Hematopoietic multipotent progenitor cell treated with erythropoietin and hydrocortisone succinate and interleukin-3 and kit ligand, for 15 days (in vitro differentiated cells): ENCODE data around the gene PTBP3.
"Not testable (repeated sequence)": the region's sequence is repeated elsewhere in the genome, so short reads cannot be mapped to it uniquely, and the experiment has no call there.

Experiments used
- DNase-seq: peaks from one replicate; pipeline ENCODE4 v3.0.0-alpha.2; 2015; ENCODE audit warnings: low spot score

Gene PTBP3

GRCh38 chr9:112332977-112333638, at the start of gene PTBP3:
TSS of gene PTBP3 (minus strand) at chr9:112333619. CDS start at chr9:112297865, 35,754 bp downstream.
- peak; percentile 74 for DNase-seq

GRCh38 chr9:112382501-112383364, 49.3 kb upstream of the PTBP3 start:
- no peak for DNase-seq

- DNase-seq = no peak
These were observed 48.6 kb upstream of the PTBP3 start for GRCh38 chr9:112382066-112382465.

- DNase-seq = peak; percentile 23
These were observed 47.4 kb upstream of the PTBP3 start for GRCh38 chr9:112380825-112381221.

GRCh38 chr9:112380102-112380824, 46.8 kb upstream of the PTBP3 start, which contains the start of gene HSDL2:
TSS of gene HSDL2 (plus strand) at chr9:112380108. CDS start at chr9:112380164, 56 bp downstream.
- peak; percentile 30 for DNase-seq

- peak; percentile 98 for DNase-seq
These were observed 46.0 kb upstream of the PTBP3 start for GRCh38 chr9:112379177-112380101.

- DNase-seq = peak; percentile 22
These were observed 45.1 kb upstream of the PTBP3 start for GRCh38 chr9:112378328-112379176.

GRCh38 chr9:112377684-112378327, 44.4 kb upstream of the PTBP3 start:
- no peak for DNase-seq

GRCh38 chr9:112377087-112377486, 43.7 kb upstream of the PTBP3 start:
- DNase-seq = peak; percentile 21

GRCh38 chr9:112375361-112375760, 41.9 kb upstream of the PTBP3 start:
- DNase-seq = no peak

- DNase-seq = not testable (repeated sequence)
These were observed 40.8 kb upstream of the PTBP3 start for GRCh38 chr9:112374232-112374631.

- not testable (repeated sequence) for DNase-seq
These were observed 40.2 kb upstream of the PTBP3 start for GRCh38 chr9:112373666-112374065.

GRCh38 chr9:112371060-112371459, 37.6 kb upstream of the PTBP3 start:
- DNase-seq = no peak

GRCh38 chr9:112369817-112370216, 36.4 kb upstream of the PTBP3 start:
- no peak for DNase-seq

GRCh38 chr9:112367465-112367864, 34.0 kb upstream of the PTBP3 start:
- no peak for DNase-seq

GRCh38 chr9:112366591-112366990, 33.2 kb upstream of the PTBP3 start:
- DNase-seq = no peak

- DNase-seq = not testable (repeated sequence)
These were observed 31.8 kb upstream of the PTBP3 start for GRCh38 chr9:112365257-112365656.

- peak; percentile 43 for DNase-seq
These were observed 31.3 kb upstream of the PTBP3 start for GRCh38 chr9:112364761-112365160.

GRCh38 chr9:112361601-112362000, 28.2 kb upstream of the PTBP3 start:
- peak; percentile 78 for DNase-seq
